ENCODE data around the gene TDP2.

- TF ChIP-seq ZFP30 (CRISPR knock-in tag; IDR thresholded peaks at IDR 0.05) (no peak), OSR1 (CRISPR knock-in tag; IDR thresholded peaks at IDR 0.05) (no peak), ISL1 (CRISPR knock-in tag; IDR thresholded peaks at IDR 0.05) (no peak), ZFP3 (CRISPR knock-in tag; IDR thresholded peaks at IDR 0.05) (no peak), ZNF565 (CRISPR knock-in tag; conservative IDR thresholded peaks at IDR 0.05; ENCODE audit: low read depth) (no peak), ARNTL (CRISPR knock-in tag; IDR thresholded peaks at IDR 0.05; ENCODE audit: borderline replicate concordance, low read depth) (no peak), CREB5 (CRISPR knock-in tag; IDR thresholded peaks at IDR 0.05; ENCODE audit: low read depth) (no peak), TSHZ2 (CRISPR knock-in tag; IDR thresholded peaks at IDR 0.05) (no peak), CSDC2 (CRISPR knock-in tag; IDR thresholded peaks at IDR 0.05) (no peak)
- TF ChIP-seq, protein P1, sequence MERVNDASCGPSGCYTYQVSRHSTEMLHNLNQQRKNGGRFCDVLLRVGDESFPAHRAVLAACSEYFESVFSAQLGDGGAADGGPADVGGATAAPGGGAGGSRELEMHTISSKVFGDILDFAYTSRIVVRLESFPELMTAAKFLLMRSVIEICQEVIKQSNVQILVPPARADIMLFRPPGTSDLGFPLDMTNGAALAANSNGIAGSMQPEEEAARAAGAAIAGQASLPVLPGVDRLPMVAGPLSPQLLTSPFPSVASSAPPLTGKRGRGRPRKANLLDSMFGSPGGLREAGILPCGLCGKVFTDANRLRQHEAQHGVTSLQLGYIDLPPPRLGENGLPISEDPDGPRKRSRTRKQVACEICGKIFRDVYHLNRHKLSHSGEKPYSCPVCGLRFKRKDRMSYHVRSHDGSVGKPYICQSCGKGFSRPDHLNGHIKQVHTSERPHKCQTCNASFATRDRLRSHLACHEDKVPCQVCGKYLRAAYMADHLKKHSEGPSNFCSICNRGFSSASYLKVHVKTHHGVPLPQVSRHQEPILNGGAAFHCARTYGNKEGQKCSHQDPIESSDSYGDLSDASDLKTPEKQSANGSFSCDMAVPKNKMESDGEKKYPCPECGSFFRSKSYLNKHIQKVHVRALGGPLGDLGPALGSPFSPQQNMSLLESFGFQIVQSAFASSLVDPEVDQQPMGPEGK (CRISPR knock-in tag; IDR thresholded peaks at IDR 0.05; ENCODE audit: borderline replicate concordance) = no peak
These were observed 19.7 kb upstream of the TDP2 start for GRCh38 chr6:24686408-24686807.
